ENCODE results near the gene ELOF1.

Gene ELOF1

GRCh38 chr19:11510444-11510843, 48.6 kb downstream of the ELOF1 start:
- no peak for ATAC-seq
- TF ChIP-seq, protein P1, sequence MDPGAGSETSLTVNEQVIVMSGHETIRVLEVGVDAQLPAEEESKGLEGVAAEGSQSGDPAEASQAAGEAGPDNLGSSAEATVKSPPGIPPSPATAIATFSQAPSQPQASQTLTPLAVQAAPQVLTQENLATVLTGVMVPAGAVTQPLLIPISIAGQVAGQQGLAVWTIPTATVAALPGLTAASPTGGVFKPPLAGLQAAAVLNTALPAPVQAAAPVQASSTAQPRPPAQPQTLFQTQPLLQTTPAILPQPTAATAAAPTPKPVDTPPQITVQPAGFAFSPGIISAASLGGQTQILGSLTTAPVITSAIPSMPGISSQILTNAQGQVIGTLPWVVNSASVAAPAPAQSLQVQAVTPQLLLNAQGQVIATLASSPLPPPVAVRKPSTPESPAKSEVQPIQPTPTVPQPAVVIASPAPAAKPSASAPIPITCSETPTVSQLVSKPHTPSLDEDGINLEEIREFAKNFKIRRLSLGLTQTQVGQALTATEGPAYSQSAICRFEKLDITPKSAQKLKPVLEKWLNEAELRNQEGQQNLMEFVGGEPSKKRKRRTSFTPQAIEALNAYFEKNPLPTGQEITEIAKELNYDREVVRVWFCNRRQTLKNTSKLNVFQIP (CRISPR knock-in tag; IDR thresholded peaks at IDR 0.05; ENCODE audit: borderline replicate concordance, low read depth): no peak
- no peak for TF ChIP-seq RARB (CRISPR knock-in tag; IDR thresholded peaks at IDR 0.05)
- TF ChIP-seq PPARA (CRISPR knock-in tag; IDR thresholded peaks at IDR 0.05; ENCODE audit: borderline replicate concordance): no peak
- TF ChIP-seq ZNF565 (CRISPR knock-in tag; conservative IDR thresholded peaks at IDR 0.05; ENCODE audit: low read depth): no peak
- TF ChIP-seq ZNF8 (CRISPR knock-in tag; IDR thresholded peaks at IDR 0.05): no peak
- TF ChIP-seq ZFP30 (CRISPR knock-in tag; IDR thresholded peaks at IDR 0.05): no peak
- TF ChIP-seq ARNTL (CRISPR knock-in tag; IDR thresholded peaks at IDR 0.05; ENCODE audit: borderline replicate concordance, low read depth): no peak
- TF ChIP-seq, protein P2, sequence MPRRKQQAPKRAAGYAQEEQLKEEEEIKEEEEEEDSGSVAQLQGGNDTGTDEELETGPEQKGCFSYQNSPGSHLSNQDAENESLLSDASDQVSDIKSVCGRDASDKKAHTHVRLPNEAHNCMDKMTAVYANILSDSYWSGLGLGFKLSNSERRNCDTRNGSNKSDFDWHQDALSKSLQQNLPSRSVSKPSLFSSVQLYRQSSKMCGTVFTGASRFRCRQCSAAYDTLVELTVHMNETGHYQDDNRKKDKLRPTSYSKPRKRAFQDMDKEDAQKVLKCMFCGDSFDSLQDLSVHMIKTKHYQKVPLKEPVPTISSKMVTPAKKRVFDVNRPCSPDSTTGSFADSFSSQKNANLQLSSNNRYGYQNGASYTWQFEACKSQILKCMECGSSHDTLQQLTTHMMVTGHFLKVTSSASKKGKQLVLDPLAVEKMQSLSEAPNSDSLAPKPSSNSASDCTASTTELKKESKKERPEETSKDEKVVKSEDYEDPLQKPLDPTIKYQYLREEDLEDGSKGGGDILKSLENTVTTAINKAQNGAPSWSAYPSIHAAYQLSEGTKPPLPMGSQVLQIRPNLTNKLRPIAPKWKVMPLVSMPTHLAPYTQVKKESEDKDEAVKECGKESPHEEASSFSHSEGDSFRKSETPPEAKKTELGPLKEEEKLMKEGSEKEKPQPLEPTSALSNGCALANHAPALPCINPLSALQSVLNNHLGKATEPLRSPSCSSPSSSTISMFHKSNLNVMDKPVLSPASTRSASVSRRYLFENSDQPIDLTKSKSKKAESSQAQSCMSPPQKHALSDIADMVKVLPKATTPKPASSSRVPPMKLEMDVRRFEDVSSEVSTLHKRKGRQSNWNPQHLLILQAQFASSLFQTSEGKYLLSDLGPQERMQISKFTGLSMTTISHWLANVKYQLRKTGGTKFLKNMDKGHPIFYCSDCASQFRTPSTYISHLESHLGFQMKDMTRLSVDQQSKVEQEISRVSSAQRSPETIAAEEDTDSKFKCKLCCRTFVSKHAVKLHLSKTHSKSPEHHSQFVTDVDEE (CRISPR knock-in tag; IDR thresholded peaks at IDR 0.05): no peak
- no peak for TF ChIP-seq ZNF70 (CRISPR knock-in tag; IDR thresholded peaks at IDR 0.05)
- no peak for TF ChIP-seq SNAI2 (CRISPR knock-in tag; IDR thresholded peaks at IDR 0.05)
- TF ChIP-seq, protein P3, sequence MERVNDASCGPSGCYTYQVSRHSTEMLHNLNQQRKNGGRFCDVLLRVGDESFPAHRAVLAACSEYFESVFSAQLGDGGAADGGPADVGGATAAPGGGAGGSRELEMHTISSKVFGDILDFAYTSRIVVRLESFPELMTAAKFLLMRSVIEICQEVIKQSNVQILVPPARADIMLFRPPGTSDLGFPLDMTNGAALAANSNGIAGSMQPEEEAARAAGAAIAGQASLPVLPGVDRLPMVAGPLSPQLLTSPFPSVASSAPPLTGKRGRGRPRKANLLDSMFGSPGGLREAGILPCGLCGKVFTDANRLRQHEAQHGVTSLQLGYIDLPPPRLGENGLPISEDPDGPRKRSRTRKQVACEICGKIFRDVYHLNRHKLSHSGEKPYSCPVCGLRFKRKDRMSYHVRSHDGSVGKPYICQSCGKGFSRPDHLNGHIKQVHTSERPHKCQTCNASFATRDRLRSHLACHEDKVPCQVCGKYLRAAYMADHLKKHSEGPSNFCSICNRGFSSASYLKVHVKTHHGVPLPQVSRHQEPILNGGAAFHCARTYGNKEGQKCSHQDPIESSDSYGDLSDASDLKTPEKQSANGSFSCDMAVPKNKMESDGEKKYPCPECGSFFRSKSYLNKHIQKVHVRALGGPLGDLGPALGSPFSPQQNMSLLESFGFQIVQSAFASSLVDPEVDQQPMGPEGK (CRISPR knock-in tag; IDR thresholded peaks at IDR 0.05; ENCODE audit: borderline replicate concordance): no peak
- TF ChIP-seq, protein P4, sequence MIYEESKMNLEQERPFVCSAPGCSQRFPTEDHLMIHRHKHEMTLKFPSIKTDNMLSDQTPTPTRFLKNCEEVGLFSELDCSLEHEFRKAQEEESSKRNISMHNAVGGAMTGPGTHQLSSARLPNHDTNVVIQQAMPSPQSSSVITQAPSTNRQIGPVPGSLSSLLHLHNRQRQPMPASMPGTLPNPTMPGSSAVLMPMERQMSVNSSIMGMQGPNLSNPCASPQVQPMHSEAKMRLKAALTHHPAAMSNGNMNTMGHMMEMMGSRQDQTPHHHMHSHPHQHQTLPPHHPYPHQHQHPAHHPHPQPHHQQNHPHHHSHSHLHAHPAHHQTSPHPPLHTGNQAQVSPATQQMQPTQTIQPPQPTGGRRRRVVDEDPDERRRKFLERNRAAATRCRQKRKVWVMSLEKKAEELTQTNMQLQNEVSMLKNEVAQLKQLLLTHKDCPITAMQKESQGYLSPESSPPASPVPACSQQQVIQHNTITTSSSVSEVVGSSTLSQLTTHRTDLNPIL (CRISPR knock-in tag; IDR thresholded peaks at IDR 0.05; ENCODE audit: low read depth): no peak

GRCh38 chr19:11507370-11508078, 51.5 kb downstream of the ELOF1 start:
- TF ChIP-seq ZFP30 (CRISPR knock-in tag; IDR thresholded peaks at IDR 0.05) (no peak), CSDC2 (CRISPR knock-in tag; IDR thresholded peaks at IDR 0.05) (no peak), SNAI2 (CRISPR knock-in tag; IDR thresholded peaks at IDR 0.05) (no peak), BACH2 (CRISPR knock-in tag; IDR thresholded peaks at IDR 0.05; ENCODE audit: borderline replicate concordance) (no peak), ESRRG (CRISPR knock-in tag; IDR thresholded peaks at IDR 0.05) (no peak), TCF4 (CRISPR knock-in tag; IDR thresholded peaks at IDR 0.05; ENCODE audit: borderline replicate concordance) (no peak), ISL1 (CRISPR knock-in tag; IDR thresholded peaks at IDR 0.05) (no peak), OSR1 (CRISPR knock-in tag; IDR thresholded peaks at IDR 0.05) (no peak)
- TF ChIP-seq, protein P2 (CRISPR knock-in tag; IDR thresholded peaks at IDR 0.05): no peak
- ATAC-seq: no peak

GRCh38 chr19:11506967-11507366, 52.1 kb downstream of the ELOF1 start:
- no peak for ATAC-seq
- TF ChIP-seq TOX (CRISPR knock-in tag; IDR thresholded peaks at IDR 0.05; ENCODE audit: borderline replicate concordance) (no peak), BACH2 (CRISPR knock-in tag; IDR thresholded peaks at IDR 0.05; ENCODE audit: borderline replicate concordance) (no peak), GLIS3 (CRISPR knock-in tag; IDR thresholded peaks at IDR 0.05) (no peak), ARNTL (CRISPR knock-in tag; IDR thresholded peaks at IDR 0.05; ENCODE audit: borderline replicate concordance, low read depth) (no peak), OSR1 (CRISPR knock-in tag; IDR thresholded peaks at IDR 0.05) (no peak), ZFP3 (CRISPR knock-in tag; IDR thresholded peaks at IDR 0.05) (no peak), TCF4 (CRISPR knock-in tag; IDR thresholded peaks at IDR 0.05; ENCODE audit: borderline replicate concordance) (no peak), PPARA (CRISPR knock-in tag; IDR thresholded peaks at IDR 0.05; ENCODE audit: borderline replicate concordance) (no peak), SNAI2 (CRISPR knock-in tag; IDR thresholded peaks at IDR 0.05) (no peak), ZNF8 (CRISPR knock-in tag; IDR thresholded peaks at IDR 0.05) (no peak), ZC3H10 (CRISPR knock-in tag; IDR thresholded peaks at IDR 0.05) (no peak), RARB (CRISPR knock-in tag; IDR thresholded peaks at IDR 0.05) (no peak), CSDC2 (CRISPR knock-in tag; IDR thresholded peaks at IDR 0.05) (no peak), ISL1 (CRISPR knock-in tag; IDR thresholded peaks at IDR 0.05) (no peak)
- TF ChIP-seq, protein P2 (CRISPR knock-in tag; IDR thresholded peaks at IDR 0.05): no peak

All from SK-N-SH treated with all-trans-retinoic acid at 6 μM for 48 hours (cell line).